OCI-M2 (cell line): ENCODE measurements around the gene GJD2.

ENCODE experiments used
- DNase-seq: peaks from one replicate; lab custom pipeline; 2025; ENCODE audit not compliant: unreplicated experiment; lab: John Stamatoyannopoulos, UW

The GJD2 gene

DNA sequence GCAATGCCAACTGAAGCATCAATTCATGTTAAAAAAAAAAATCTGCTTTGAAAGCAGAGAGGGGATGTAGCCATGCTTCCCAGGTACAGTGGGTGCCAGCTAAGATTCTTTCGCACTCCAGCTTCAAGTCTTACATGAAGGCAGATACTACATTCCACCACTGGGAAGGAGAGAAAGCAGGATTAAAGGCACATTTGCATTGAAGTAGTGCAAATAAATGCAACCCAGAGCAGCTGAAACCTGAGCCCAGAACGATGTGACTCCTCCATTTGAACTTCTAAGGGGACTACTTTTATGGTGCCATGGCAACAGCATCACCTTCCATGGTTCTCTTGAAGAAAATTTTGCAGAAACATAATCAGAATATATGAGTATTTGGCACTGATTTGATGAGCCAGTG lies 19.1 kb upstream of the GJD2 start:
- DNase-seq: no peak

DNA sequence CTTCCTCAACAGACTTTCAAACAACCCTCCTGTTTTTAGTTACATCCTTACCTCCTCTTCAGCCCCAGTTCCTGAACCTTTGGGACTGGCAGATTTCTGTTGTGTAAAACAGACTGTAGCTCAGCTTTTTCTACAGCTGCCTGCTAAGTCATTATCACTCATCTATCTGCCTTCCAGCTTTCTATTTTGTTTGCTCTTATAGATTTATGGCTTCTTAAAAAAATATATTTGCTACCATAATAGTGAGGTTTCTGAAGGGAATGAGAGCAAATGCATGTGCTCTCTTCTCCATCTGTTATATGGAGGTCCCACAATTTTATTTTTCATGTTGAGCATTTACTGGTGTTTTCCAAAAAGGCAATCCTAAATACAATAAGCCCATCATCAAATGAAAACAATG lies 18.2 kb upstream of the GJD2 start:
- DNase-seq: no peak

DNA sequence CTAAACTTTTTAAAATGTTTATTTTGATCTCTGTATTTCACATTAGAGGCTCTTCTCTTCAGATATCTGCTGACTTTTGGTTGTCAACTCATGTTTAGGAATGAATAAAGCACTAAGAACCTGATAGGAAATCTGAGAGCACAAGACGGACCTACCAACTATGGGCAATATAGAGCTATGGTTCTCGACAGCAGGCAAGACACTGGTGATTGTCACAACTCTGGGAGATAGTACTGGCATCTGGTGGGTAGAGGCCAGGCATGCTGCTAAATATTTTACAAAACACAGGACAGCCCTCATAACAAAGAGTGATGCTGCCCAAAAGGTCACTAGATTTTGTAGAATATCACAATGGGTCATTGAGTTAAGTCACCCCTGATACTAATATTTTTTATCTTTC lies 17.5 kb upstream of the GJD2 start:
- DNase-seq: no peak

DNA sequence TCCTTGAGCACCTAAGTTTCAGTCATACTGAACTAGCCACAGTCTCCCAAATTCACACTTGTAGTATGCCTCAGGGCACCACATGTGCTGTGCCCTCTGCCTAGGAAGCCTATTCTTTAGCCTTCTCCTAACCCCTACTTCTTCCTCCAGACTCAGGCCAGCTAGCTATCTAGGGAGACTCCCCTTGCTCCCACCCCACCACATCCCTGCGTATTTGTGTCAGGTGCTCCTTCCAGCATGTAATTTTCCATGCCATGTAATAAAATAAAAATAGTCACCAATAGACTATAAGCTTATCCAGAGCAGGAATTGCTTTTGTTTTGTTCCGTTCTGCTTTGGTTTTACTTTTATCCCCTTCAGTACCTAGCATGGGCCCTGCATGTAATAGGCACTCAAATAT lies 14.9 kb upstream of the GJD2 start:
- DNase-seq: no peak

DNA sequence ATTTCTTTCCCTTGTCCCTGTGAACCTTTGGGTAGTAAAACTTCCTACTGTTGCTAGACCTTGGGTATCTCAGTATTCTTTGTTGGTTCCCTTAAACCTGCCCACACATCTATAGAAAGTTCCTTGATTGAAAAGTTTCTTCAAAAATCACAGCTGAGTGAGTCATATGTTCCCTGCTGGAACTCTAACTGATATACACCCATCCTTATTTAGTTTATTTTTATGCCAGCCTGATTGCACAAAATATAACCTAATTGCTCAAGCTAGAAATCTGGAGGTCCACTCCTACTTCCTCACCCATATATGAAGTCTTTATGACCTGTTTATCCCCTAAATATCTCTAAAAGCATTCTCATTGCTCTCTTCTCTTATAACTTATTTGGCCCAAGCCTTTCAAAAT lies 13.7 kb upstream of the GJD2 start:
- no peak for DNase-seq

DNA sequence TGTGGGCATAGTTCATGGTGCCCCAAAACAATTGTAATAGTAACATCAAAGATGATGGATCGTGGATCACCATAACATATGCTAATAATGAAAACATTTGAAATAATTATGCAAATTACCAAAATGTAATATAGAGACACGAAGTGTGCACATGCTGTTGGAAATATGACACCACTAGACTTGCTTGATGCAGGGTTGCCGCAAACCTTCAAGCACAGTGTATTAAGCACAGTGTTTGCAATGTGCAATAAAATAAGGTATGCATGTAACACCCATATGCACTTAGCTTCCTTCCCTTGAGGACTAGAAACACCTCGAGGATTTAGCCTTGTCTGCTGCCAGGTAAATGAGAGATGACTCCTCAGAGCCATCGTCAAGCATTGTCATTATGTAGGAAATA lies 10.9 kb upstream of the GJD2 start:
- DNase-seq: no peak

DNA sequence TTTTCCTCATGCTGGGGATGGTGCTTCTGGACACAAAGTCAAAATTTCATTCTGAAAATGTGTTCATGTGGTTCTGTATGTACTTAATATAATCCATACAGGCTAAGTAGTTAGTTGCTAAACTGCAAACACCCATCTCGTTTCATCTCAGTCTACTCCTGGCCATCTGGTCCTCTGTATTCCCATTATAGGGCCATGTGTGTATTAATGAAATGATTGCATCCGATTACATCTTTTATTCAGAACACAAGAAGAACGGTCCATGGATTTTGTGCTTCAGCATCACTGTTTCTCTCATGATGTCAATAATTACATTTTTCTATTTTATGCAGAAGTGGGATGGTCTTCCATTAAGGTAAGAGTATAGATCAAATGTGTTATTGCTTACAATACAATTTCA lies 6.1 kb upstream of the GJD2 start:
- no peak for DNase-seq

DNA sequence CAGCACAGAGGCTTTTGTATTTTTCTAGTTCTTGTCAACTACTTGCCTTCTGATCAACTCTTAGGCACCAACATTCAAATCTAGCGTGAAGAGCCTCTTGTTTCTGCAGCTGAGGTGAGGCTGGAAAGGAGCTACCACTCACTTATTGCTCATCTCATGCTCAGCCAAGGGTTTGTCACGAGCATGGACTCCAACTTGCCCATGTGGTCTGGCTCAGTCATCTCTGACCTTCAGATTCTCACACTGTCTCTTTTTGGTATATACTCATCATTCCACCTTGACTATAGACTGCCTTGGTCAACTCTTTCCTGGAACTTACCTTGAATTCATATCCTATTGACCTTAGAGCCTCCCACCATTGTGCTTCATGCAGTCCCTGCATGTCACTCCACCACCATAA lies 5.2 kb upstream of the GJD2 start:
- DNase-seq: no peak

DNA sequence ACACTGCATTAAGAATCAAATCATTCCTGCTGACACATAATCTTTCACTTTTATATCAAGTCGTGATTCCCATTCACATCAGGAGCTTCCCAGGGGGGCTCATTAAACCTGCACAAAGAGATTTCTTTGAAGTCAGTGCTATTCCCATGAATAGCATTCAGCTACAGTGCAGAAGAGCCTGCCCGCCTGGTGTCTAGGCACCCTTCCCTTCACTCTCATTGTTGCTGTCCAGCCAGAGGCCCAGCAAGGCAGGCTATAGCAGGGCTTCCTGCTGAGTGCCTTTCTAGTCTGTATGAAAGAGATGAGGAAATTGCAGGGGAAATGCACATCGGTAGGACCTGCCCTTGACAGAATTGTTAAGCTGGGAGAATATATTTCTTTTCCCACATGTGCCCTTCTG lies 4.5 kb upstream of the GJD2 start:
- DNase-seq: no peak

DNA sequence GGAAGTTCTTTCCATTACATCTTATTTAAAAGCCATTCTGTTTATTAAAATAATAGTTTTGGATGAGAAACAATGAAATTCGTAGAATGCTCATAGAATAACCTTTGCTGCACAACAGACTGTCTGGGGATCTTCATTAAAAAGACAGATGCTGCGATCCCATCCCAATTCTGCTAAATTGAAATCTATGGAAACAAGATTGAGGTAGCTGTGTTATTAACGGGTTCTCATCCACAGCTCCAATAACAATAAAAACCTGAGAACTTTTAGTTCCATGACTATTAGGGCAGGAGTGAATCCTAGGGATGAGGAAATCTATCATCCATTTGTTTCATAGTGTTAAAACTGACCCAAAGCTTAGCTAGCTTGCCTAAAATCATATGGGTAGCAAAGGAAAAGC lies 2.5 kb upstream of the GJD2 start:
- no peak for DNase-seq

DNA sequence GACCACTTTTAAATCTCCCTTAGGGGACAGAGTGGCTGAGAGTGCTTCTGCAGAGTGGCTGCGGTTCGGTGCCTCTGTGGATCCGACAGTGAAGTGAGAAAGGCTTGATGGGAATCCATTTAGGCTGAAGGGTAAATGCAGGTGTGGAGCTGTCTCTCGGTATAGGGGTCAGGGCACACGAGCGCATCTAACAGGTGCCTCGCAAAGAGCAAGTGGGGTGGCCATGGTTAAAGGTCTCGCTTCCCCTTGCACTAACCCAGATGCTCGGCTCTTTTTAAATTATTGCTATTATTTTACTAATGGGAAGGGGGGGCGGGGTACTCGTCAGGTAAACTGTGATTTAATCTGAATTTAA lies 598 bp upstream of the GJD2 start:
- DNase-seq: no peak

DNA sequence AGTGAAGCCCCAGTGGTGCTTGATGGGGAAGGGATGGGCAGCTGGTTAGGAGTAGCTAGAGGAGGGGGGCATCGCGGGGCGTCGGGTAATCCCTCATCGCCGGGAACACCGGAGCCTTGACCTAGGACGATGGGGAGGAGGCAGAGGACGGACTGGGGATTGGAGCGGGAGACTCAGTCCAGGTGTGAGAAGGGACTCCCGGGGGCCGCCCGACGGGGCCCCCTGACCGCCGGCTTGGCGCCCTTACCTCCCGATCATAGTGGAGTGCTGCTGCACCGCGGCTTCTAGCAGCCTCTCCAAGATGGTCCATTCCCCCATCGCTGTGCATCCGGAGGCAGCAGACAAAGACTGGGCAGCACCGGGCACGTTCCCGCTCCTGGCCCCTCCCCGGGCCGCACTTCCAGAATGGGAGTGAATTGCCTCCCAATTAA lies 612 bp downstream of the GJD2 start:
- no peak for DNase-seq

DNA sequence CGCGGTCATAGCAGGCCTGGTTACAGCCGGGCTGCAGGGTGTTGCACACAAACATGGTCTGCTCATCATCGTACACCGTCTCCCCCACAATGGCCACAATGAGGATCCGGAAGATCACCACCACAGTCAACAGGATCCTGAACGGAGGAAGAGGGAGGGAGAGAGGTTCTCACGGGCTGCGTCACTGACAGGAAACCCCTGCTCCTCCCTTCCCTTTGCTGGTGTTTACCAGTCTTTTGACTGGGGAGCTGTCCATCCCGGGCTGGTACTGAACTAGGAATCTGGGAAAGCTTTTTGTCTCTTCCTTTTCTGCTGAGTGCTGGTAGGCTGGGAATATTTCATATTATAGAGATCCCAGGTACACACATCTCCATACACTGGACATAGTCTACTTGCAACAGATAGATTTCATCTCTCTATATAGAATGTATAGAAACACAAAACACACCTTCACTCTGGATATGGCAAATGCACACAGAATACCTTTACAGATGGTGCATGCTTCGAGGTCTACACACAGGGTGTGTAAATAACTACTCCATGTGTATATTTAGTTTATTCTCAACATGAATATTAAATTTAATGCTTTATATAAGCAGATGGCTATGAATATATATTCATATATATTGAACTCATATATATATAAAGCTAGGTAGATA lies 1.4 kb downstream of the GJD2 start:
- no peak for DNase-seq

DNA sequence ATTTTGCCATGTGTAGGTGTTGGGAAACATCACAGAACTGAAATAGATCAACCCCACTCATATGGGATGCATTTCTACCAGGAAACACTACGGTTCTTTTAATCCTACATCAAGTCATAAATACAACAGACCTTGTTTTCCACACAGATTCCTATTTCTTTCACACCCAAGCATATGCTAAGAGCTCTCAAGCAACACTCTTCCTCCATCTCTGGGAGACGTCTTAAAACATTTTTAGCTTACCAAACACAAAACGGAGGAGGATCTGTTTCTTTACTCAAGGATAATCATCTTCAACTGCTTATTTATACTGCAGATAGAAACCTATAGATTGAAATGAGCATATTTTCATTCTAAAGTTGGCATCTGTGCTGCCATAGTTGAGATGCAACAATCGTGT lies 5.1 kb downstream of the GJD2 start:
- no peak for DNase-seq

DNA sequence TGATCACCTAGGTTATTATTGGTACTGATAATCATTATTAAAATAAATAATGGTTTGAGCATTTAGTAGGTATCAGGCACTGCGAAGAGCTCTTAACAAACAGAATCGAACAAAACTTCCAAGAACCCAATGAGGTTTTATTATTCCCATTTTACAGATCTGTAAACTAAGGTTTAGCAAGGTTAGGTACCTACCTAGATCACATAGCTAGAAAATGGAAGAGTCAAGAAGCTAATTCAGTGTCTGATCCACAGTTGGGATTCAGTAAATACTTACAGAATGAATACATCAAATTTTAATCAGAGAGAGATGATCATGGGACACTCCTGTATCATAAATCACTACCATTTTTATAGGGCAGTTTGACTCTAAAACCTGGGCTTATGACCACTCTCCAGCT lies 15.5 kb downstream of the GJD2 start:
- no peak for DNase-seq

DNA sequence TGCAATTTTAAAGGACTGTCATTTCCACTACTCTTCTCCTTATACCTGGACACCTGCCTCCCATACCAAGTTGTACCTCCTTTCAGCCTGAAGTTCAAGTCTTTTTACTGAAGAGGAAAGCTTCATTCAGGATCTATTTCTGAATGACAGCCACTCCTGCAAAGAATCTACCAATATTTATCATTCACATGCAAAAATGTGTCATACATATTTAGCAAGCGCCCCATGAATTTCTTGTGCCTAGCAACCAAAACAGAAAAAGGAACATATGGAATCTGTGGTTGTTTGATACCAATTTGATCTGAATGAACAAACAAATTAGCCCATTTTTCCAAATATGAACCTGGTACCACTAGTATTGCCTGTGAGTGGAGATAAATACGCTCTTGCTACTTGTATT lies 16.8 kb downstream of the GJD2 start:
- DNase-seq: no peak

DNA sequence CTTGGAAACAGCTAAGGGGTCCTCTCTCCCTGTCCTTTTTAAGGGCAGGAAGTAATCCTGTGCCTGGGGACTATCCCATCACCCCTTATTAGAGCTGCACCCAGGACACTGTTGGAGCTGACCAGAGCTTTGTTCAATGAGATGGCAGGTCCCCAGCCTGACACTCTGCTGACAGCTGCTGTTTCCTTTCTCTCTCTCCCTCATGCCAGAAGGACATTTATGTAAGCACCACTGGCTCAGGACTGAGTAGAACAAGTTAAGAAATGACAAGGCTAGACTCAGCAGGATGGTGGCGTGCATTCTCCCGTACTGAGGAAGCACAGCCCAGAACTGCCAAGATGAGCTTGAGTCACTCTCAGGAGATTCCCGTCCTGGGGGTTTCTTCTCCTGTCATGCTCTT lies 17.3 kb downstream of the GJD2 start:
- no peak for DNase-seq

DNA sequence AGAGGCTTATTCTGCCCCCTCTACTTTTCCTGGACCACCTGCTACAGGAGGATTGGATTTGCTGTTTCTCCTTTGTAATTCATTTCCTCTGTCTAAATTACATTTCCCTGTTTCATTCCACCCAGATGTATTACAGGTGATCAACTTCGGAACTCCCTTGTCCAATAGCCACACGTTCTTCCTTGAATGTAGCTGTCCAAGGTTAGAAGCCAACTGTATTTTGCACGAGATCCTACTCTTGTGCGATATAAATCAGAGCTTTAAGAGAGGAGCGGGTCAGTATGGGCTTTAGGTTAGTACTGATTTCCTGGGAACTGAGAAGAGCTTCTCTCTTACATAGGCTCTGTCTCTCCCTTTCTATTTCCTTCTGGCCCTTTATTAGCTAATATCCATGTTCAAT lies 20.5 kb downstream of the GJD2 start:
- DNase-seq: no peak

DNA sequence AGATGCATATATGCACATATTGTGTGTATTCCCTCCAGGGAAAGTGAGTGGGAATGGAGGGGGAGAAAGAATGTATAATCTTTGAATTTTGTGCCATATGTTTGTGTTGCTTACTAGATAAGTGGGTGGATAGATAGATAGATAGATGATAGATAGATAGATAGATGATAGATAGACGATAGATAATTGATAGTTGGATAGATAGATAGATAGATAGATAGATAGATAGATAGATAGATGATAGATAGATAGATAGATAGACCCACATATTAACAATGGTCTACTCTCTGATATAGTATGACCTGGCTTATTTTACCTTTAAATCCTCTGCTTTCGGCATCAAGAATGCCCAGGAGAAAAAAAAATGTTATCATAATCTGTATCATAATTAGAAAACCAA lies 21.2 kb downstream of the GJD2 start:
- no peak for DNase-seq

DNA sequence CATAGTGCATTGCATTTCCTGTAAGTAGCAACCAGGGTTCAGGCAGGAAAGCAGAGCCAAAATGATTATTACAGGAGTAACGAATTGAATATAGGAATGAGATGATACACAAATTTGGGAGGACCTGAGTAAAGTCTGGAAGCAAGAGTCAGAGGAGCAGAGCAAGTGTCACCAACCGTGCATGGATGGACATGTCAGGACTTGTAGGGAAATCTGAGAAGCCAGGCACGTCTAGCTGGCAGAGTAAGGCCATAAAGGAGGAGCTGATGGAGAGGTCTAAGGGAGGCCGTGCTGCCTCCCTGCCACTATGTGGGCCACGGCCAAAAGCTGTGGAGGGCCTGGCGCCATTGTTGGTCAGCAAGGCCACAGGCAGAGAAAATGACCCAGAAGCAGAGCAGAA lies 22.4 kb downstream of the GJD2 start:
- no peak for DNase-seq

DNA sequence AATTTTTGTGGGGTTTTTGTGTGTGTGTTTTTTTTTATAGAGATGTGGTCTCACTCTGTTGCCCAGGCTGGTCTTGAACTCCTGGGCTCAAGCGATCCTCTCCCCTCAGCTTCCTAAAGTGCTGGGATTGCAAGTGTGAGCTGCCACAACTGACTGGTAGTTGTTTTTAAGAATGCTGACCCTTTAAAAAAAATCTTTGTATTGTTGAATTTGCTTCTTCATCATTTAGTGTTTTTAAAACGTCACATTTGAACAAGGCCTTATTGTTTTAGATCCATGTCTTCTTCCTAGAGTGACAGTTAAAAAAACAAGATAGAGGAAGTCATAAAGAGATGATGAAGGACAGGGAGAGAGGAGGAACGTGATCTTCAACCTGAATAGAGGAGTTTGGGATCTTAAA lies 24.1 kb downstream of the GJD2 start:
- no peak for DNase-seq

DNA sequence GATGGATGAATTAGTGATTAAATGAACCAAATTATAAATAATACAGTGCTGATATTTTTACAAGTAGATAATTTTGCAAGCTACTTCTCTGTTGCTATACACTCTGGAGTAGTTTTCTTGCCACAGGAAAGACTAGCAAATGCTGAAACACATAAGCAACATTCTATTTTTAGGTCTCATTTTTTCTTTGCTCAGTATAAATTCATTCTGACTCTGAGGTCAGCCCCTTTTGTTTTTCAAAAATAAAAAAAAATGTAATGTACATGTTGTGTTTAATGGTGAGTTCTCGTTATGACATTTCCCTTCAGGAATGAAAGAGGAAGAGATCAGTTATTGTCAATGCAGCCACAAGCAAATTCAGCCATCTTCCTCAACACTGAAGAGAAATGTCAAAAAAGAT lies 24.9 kb downstream of the GJD2 start:
- no peak for DNase-seq

DNA sequence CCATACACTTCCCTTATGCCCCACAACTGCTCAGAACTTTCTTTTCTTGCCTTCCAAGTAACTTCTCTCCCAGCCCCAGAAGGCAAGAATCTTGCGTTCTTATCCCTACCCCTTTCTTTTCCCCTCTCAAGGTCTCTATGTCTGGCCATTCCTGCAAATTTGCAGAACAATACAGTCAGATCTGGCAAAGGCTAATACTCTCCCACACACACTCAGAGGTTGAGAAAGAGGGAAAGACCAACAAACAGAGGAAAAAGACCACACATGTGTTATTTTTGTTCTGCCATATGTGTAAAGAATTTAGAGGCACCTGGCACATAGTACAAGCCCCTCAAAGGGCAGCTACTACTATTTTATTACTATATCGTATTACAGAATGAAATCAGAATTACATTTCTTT lies 25.7 kb downstream of the GJD2 start:
- no peak for DNase-seq
